ENCODE measurements around the gene TRAPPC10. TPM values are rescaled to one million over a fixed set of nuclear protein-coding genes. Genes with fewer than 3 reads are reported as not detected.

TRAPPC10 gene
- total RNA-seq, 2 experiments from 2014 or later, result 61.7 to 76.9 TPM

DNA sequence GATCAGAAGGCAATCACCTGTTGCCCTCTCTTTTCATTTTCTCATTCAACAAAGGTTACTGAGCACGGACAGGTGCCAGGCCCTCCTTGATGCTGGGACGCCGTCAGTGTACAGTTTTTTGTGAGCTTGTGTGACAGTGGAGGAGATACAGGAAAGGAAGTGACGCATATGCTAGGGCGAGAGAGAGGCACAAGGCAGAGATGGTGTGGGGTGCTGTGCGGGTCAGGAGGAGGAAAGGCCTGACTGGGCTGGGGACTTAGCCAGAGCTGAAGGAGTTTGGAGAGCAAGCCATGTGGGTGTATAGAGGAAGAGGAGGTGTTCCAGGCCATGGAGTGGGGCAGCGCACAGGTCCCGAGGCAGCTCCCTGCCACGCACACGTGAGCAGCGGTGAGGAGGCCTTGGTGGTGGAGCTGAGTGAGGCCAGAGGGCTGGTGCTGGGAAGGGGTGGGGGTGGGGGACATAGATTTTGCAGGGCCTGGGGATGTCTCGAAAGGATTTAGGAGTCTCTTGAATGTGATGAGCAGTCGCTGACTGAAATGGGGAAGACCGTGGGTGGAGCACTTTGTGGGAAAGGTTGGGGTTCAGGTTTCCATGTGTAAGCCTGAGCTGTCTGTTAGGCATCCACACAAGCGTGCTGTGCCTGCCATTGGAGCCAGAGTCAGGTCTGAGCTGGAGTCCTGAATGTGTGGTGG lies 46.0 kb downstream of the TRAPPC10 start:
- peak; percentile 21 for DNase-seq
- H3K4me3 Mint-ChIP-seq, result peak overlapping the region; percentile 53
- CTCF ChIA-PET, result interaction anchor here (0.5 to 3.1 kb wide), 7 partner anchors 9 to 26 kb away, joined by 3 to 10 read pairs (median 4); no protein-coding TSS in a partner anchor
- POLR2A ChIA-PET, result interaction anchor here (0.5 kb wide), 1 partner anchor 18 kb away, joined by 4 read pairs; no protein-coding TSS in a partner anchor
- H3K4me1 Mint-ChIP-seq, result peaks cover 16% of the 10 kb centered on the region
- peaks cover 45% of the 10 kb centered on the region for H3K36me3 Mint-ChIP-seq (ENCODE audit: low read depth)
- no peaks in the 10 kb centered on the region for H3K27me3 Mint-ChIP-seq
- no peaks in the 10 kb centered on the region for H3K9me3 Mint-ChIP-seq
- peak overlapping the region; percentile 90 for H3K27ac Mint-ChIP-seq

DNA sequence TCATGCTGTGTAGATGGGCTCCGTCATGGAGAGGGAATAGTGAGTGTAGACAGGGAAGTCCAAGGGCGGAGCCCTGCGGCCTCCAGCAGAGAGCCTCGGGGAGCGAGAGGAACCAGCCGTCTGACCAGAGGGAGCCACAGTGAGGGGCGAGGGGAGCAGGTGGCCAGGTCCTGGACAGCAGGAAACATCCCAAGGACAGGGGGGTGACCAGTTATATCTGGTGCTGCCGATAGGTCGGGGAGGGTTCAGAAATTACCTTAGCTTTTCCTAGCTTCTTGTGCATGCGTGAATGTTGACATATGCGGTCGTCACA lies 46.5 kb downstream of the TRAPPC10 start:
- ChIA-PET POLR2A (interaction anchor here (0.5 kb wide), 1 partner anchor 18 kb away, joined by 4 read pairs; no protein-coding TSS in a partner anchor), CTCF (interaction anchor here (0.5 to 3.1 kb wide), 4 partner anchors 12 to 25 kb away, joined by 4 to 10 read pairs (median 4); no protein-coding TSS in a partner anchor)
- Mint-ChIP-seq H3K27ac (peak overlapping the region; percentile 28), H3K9me3 (no peaks in the 10 kb centered on the region), H3K4me3 (no peak overlapping the region), H3K4me1 (peaks cover 16% of the 10 kb centered on the region), H3K36me3 (ENCODE audit: low read depth) (peaks cover 49% of the 10 kb centered on the region), H3K27me3 (no peaks in the 10 kb centered on the region)
- DNase-seq, result no peak

DNA sequence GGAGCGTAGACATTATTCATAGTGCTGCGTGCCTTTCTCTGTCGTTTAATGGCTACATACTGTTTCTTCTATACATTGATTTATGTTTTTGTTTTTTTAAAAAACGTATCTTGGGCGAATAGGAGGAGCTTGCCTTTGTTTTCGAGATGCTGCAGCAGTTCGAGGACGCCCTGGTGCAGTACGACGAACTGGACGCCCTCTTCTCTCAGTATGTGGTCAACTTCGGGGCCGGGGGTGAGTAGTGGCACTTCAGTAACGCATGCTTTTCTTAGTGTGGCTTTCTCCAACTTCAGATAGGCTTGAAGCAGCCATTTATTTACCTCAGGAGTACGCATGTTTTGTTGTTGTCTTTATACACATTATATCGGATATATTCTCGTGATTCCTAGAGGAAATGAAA lies 46.9 kb downstream of the TRAPPC10 start:
- Mint-ChIP-seq H3K36me3 (ENCODE audit: low read depth) (peaks cover 50% of the 10 kb centered on the region), H3K4me3 (no peak overlapping the region)

DNA sequence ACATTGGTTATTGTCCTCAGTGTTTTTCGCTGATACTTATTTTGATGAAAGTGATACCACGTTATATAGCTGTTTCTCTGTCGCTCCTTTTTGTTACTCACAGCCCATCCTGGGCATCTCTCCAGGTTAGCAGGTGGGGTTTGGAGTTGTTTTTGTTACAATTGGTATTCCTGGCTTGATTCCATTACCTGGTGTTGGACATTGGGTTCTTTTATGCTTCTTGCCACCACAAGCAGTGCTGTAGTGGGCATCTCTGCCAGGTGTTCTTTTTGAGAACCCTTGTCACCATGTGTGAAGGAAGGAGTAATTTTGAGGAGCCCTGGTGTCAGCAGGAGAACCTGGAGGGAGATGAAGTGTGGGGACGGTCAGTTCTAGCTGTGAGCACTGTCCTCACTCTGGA lies 47.6 kb downstream of the TRAPPC10 start:
- no peak for DNase-seq
- Mint-ChIP-seq H3K27me3 (no peaks in the 10 kb centered on the region), H3K4me3 (no peak overlapping the region), H3K27ac (no peak overlapping the region), H3K36me3 (ENCODE audit: low read depth) (peaks cover 52% of the 10 kb centered on the region), H3K9me3 (no peaks in the 10 kb centered on the region), H3K4me1 (peaks cover 23% of the 10 kb centered on the region)
- ChIA-PET CTCF (interaction anchor here (3.1 kb wide), 1 partner anchor 15 kb away, joined by 10 read pairs; no protein-coding TSS in a partner anchor), POLR2A (no interaction called here)

More for the DNA sequence above, 46.9 kb downstream of the TRAPPC10 start:
- Mint-ChIP-seq H3K9me3 (no peaks in the 10 kb centered on the region), H3K4me1 (peaks cover 18% of the 10 kb centered on the region), H3K27ac (no peak overlapping the region), H3K27me3 (no peaks in the 10 kb centered on the region)
- ChIA-PET POLR2A (no interaction called here), CTCF (interaction anchor here (0.5 to 3.1 kb wide), 3 partner anchors 11 to 19 kb away, joined by 4 to 10 read pairs (median 4); no protein-coding TSS in a partner anchor)
- DNase-seq, result no peak

DNA sequence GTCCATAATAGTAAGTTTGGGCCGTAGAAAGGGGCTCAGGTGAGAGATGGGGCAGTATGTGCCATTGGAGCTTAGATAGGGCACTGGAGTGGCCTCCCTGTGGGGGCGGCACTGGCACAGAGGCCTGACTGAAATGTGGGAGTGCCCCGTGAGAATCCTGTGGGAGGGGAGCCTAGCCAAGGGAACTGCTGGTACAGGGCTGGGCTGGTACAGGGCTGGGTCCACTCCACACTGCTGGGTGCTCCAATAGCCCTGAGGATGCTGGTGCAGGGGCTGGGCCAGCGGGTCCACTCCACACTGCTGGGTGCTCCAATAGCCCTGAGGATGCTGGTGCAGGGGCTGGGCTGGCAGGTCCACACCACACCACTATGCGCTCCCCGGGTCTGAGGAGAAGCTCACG lies 50.3 kb downstream of the TRAPPC10 start:
- Mint-ChIP-seq H3K27ac (no peak overlapping the region), H3K36me3 (ENCODE audit: low read depth) (peaks cover 52% of the 10 kb centered on the region)
- CTCF ChIA-PET, result interaction anchor here (0.9 to 1.2 kb wide), 2 partner anchors 16 to 22 kb away, joined by 3 to 4 read pairs; no protein-coding TSS in a partner anchor

DNA sequence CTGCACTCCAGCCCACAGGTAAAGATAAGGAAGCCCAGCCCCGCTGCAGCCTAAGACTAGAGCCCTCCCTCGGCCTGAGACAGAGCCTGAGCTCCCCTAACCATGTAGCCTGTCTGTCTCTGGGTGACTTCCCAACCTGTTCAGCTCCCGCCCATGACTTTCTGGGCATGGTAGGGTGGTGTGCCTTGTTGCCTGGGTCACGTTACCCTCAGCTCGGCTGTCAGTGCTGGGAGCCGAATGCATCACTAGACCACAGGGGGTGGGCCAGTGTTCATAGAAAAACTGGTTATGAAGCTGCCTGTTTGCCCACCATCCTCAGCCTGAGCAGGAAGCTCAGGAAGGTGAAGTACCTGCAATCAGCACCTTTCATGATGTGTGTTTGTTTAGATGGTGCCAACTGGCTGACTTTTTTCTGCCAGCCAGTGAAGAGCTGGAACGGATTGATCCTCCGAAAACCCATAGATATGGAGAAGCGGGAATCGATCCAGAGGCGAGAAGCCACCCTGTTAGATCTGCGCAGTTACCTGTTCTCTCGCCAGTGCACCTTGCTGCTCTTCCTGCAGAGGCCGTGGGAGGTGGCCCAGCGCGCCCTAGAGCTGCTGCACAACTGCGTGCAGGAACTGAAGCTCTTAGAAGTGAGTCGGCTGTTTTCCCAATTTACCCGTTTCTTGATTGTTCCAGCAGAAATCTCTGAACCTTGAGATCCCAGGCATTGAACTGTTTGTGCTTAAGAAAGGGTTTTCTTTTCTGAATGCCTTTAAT lies 51.2 kb downstream of the TRAPPC10 start:
- H3K4me1 Mint-ChIP-seq, result peaks cover 41% of the 10 kb centered on the region
- no peaks in the 10 kb centered on the region for H3K9me3 Mint-ChIP-seq
- H3K36me3 Mint-ChIP-seq (ENCODE audit: low read depth), result peaks cover 52% of the 10 kb centered on the region
- ChIA-PET CTCF (interaction anchor here (0.5 to 1.4 kb wide), 7 partner anchors 13 to 27 kb away, joined by 3 to 4 read pairs (median 3); no protein-coding TSS in a partner anchor), POLR2A (no interaction called here)
- H3K4me3 Mint-ChIP-seq, result no peak overlapping the region
- H3K27me3 Mint-ChIP-seq, result no peaks in the 10 kb centered on the region
- no peak for DNase-seq
- H3K27ac Mint-ChIP-seq, result peak overlapping the region; percentile 68

More for the DNA sequence above, 50.3 kb downstream of the TRAPPC10 start:
- POLR2A ChIA-PET, result no interaction called here
- H3K27me3 Mint-ChIP-seq, result no peaks in the 10 kb centered on the region
- H3K9me3 Mint-ChIP-seq, result no peaks in the 10 kb centered on the region
- peaks cover 42% of the 10 kb centered on the region for H3K4me1 Mint-ChIP-seq
- DNase-seq, result no peak
- no peak overlapping the region for H3K4me3 Mint-ChIP-seq

DNA sequence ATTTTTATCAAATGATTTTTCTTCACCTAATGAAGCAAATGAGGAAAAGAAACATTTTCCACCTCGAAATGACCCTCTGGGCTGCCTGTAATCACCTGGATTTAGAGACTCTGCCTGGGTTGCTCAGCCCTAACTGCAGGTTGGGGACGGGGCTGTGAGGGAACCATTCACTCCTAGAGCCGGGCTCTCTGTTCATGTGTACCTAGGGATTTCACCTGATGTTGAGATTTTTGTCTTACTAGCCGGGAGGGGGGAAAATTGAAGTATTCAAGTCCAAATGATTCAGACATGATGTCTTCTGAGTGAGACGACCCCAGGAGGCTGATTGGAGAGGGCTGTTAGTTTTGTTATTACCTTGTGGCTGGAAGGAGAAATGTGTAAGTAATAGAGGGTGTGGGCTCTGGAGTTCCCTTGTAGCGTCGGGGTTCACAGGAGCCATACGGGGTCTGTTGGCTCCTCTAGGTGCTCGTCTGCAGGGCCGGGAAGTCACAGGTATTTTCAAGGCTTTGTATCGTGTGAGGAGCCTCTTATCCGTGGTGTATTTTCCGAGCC lies 52.8 kb downstream of the TRAPPC10 start:
- Mint-ChIP-seq H3K27ac (peak overlapping the region; percentile 96), H3K4me3 (peak overlapping the region; percentile 53), H3K9me3 (no peaks in the 10 kb centered on the region), H3K27me3 (no peaks in the 10 kb centered on the region), H3K4me1 (peaks cover 39% of the 10 kb centered on the region), H3K36me3 (ENCODE audit: low read depth) (peaks cover 45% of the 10 kb centered on the region)
- ChIA-PET CTCF (interaction anchor here (0.6 to 4.0 kb wide), 5 partner anchors 14 to 328 kb away, joined by 3 to 17 read pairs (median 3); no protein-coding TSS in a partner anchor), POLR2A (interaction anchor here (0.6 to 1.2 kb wide), 2 partner anchors 19 to 374 kb away, joined by 3 read pairs; no protein-coding TSS in a partner anchor)
- no peak for DNase-seq

DNA sequence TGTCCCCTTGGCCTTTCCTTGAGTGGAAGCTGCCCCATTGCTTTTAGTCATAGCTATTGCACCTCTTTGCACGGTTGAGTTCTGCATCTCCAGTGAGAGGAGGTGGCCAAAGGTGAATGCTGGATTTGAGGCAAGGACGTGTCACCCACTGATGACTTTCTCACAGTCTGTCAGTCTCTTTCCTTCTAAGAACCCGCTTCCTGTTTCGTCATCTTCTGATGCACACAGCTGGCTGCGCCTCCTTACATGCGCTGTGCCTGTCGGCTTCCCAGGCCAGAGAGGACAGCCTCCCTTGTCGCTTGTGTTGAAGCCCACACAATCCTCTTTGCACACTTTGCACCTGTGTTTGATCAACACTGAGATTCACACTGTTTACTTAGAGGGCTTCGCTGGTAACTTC lies 53.3 kb downstream of the TRAPPC10 start:
- peaks cover 45% of the 10 kb centered on the region for H3K36me3 Mint-ChIP-seq (ENCODE audit: low read depth)

DNA sequence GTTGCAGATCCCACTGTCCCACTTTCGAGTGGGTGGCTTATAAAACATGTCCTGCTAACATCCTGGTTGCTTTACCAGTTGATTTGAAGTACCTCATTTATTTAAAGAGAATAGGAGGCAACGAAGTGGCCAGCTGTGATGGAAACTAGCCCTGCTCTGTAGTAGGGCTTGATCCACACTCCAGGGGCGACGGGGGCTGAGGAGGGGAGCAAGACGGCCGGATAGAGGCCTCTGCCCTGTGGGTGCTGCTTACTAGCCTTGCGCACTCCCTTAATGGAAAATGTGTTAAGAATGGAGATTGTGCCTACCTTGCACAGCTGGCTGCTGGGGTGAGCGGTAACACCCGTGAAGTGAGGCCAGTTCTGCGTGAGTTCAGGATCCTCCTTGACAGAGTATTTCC lies 54.0 kb downstream of the TRAPPC10 start:
- CTCF ChIA-PET, result interaction anchor here (1.0 to 4.0 kb wide), 4 partner anchors 9 to 47 kb away, joined by 3 to 17 read pairs (median 4); no protein-coding TSS in a partner anchor

More for the DNA sequence above, 53.3 kb downstream of the TRAPPC10 start:
- Mint-ChIP-seq H3K27me3 (no peaks in the 10 kb centered on the region), H3K9me3 (no peaks in the 10 kb centered on the region), H3K4me1 (peaks cover 40% of the 10 kb centered on the region), H3K27ac (peak overlapping the region; percentile 96), H3K4me3 (peak overlapping the region; percentile 53)
- CTCF ChIA-PET, result interaction anchor here (0.9 to 4.0 kb wide), 4 partner anchors 13 to 46 kb away, joined by 3 to 17 read pairs (median 3); no protein-coding TSS in a partner anchor
- POLR2A ChIA-PET, result interaction anchor here (0.6 to 1.2 kb wide), 2 partner anchors 18 to 374 kb away, joined by 3 read pairs; no protein-coding TSS in a partner anchor
- peak; percentile 87 for DNase-seq

DNA sequence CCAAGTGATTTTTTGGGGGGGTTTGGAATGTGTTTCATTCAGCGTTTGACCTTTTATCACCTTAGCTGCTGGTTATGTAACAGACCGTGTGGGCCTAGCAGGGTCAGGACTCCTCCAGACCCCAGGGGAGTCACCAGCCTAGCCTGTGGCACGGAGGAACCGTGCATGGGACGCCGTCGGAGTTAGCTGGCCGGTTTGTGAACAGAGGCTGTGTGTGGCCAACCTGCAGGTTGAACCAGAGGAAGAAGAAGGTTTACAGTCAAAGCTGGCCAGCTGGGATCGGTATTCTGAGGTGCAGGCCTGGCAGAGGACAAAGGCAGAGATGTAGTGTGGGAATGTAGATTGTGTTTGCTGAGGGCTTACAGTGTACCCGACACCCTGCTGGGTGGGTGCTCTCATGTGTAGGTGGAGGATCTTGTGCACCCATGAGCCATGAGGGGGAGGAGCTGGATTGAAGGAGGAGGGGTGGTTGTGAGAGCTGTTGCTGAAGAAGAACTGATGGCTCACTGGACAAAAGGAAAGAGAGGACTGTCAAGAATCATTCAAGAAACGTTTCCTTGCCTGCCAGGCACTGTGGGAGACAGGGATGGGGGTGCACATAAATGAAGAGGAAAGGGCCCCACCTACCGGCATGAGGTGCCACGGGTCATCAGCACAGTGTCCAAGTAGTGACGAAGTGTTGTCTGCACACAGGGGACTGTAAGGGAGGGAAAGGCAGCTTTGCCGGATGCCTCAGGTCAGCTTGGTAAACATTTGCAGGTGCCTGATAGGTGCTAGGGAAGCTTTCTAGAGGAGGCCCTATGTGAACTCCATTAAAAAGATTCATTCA lies 55.1 kb downstream of the TRAPPC10 start:
- H3K4me3 Mint-ChIP-seq, result no peak overlapping the region
- H3K36me3 Mint-ChIP-seq (ENCODE audit: low read depth), result peaks cover 51% of the 10 kb centered on the region
- DNase-seq, result no peak
- H3K9me3 Mint-ChIP-seq, result no peaks in the 10 kb centered on the region
- ChIA-PET POLR2A (no interaction called here), CTCF (interaction anchor here (0.7 to 4.0 kb wide), 5 partner anchors 8 to 238 kb away, joined by 3 to 17 read pairs (median 4); no protein-coding TSS in a partner anchor)
- H3K27ac Mint-ChIP-seq, result peak overlapping the region; percentile 77
- H3K27me3 Mint-ChIP-seq, result no peaks in the 10 kb centered on the region
- H3K4me1 Mint-ChIP-seq, result peaks cover 40% of the 10 kb centered on the region

More for the DNA sequence above, 54.0 kb downstream of the TRAPPC10 start:
- POLR2A ChIA-PET, result interaction anchor here (1.2 kb wide), 1 partner anchor 18 kb away, joined by 3 read pairs; no protein-coding TSS in a partner anchor
- H3K36me3 Mint-ChIP-seq (ENCODE audit: low read depth), result peaks cover 47% of the 10 kb centered on the region
- no peaks in the 10 kb centered on the region for H3K27me3 Mint-ChIP-seq
- no peak for DNase-seq
- H3K4me1 Mint-ChIP-seq, result peaks cover 40% of the 10 kb centered on the region
- H3K4me3 Mint-ChIP-seq, result peak overlapping the region; percentile 53
- H3K27ac Mint-ChIP-seq, result peak overlapping the region; percentile 96
- no peaks in the 10 kb centered on the region for H3K9me3 Mint-ChIP-seq

DNA sequence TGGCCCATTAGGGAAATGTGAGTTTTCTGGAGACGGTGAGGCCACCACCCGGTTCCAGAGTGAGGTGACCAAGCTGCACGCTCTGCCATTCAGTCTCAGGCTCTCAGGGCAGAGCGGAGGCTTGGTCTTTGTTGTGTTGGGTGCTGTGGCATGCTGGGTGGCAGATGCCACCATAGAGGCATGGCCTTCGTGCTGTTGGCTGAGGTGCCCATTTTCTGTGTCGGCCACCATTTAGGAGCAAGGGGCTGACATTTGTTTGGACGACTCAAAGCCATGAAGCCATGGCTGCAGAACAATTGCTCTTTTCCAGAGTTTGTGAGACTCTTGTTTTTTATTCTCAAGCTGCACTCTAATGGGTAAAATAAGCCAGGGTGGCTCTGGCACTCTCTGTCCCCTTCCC lies 58.3 kb downstream of the TRAPPC10 start:
- Mint-ChIP-seq H3K4me3 (no peak overlapping the region), H3K27me3 (no peaks in the 10 kb centered on the region), H3K4me1 (peaks cover 32% of the 10 kb centered on the region), H3K9me3 (no peaks in the 10 kb centered on the region), H3K36me3 (ENCODE audit: low read depth) (peaks cover 53% of the 10 kb centered on the region), H3K27ac (no peak overlapping the region)
- CTCF ChIA-PET, result interaction anchor here (0.6 to 1.6 kb wide), 3 partner anchors 10 to 13 kb away, joined by 3 to 4 read pairs (median 4); no protein-coding TSS in a partner anchor
- POLR2A ChIA-PET, result no interaction called here
- DNase-seq, result no peak
